Thyroid gland (tissue), 4 donors: Measurements from ENCODE around the gene PCP4L1.

Experiments
- POLR2A ChIP-seq, 2 donors: fragments of 450-650 bp; IDR thresholded peaks; one replicate each; pipeline ENCODE4 v1.6.1; 2017; ENCODE audit warnings: antibody characterized with exemption in 2 of 2, mild to moderate bottlenecking in 2 of 2, moderate library complexity in 1 of 2
- TF ChIP-seq, protein P1 (sequence below), 6 experiments: fragments of 200-600 bp in 3 of 6; fragments of 450-650 bp in 3 of 6; sonication (generic) in 3 of 6; IDR thresholded peaks; one replicate each; pipeline ENCODE4 v1.5.1; 2016 to 2019; ENCODE audit warnings: antibody characterized with exemption in 6 of 6, mild to moderate bottlenecking in 2 of 6, inconsistent platforms in 1 of 6, moderate library complexity in 1 of 6

DNA sequence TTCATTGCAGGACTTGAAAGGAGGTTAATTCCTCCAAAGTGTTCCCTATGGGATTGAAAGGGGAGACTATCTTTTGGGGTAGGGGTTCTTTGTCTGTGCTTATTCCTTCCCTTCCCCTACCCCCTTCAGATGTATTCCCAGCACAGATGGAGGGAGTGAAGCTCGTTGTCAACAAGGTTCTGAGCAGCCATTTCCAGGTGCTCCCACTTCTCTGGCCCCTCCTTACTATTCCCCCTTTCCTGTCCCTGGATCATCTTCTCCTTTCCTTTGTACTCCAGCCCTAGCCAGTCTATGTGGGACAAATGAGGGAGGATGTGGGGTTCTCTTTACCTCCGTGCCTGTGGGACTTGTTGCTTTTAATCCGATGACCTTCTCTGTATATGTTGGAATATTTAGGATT is 31.8 kb upstream of the PCP4L1 start:
- TF ChIP-seq, protein P1, sequence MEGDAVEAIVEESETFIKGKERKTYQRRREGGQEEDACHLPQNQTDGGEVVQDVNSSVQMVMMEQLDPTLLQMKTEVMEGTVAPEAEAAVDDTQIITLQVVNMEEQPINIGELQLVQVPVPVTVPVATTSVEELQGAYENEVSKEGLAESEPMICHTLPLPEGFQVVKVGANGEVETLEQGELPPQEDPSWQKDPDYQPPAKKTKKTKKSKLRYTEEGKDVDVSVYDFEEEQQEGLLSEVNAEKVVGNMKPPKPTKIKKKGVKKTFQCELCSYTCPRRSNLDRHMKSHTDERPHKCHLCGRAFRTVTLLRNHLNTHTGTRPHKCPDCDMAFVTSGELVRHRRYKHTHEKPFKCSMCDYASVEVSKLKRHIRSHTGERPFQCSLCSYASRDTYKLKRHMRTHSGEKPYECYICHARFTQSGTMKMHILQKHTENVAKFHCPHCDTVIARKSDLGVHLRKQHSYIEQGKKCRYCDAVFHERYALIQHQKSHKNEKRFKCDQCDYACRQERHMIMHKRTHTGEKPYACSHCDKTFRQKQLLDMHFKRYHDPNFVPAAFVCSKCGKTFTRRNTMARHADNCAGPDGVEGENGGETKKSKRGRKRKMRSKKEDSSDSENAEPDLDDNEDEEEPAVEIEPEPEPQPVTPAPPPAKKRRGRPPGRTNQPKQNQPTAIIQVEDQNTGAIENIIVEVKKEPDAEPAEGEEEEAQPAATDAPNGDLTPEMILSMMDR (IDR thresholded peaks at IDR 0.05) = no peak
- TF ChIP-seq POLR2A (IDR thresholded peaks at IDR 0.05) = no peak
